Activated naive CD4-positive, alpha-beta T cell treated with anti-CD3 and anti-CD28 coated beads, Interleukin-2, amount 50 U/mL, for 24 hours (primary cell): ENCODE results near the gene NUP62.
A peak's percentile ranks its signal among the peaks of the same experiment; 100 is the strongest.

ENCODE experiments used
- H3K27ac Mint-ChIP-seq: one replicate; pipeline ENCODE4 v1.8.0; 2021; ENCODE audit warnings: mild to moderate bottlenecking, mixed read lengths
- H3K27me3 Mint-ChIP-seq: one replicate; pipeline ENCODE4 v1.8.0; 2021; ENCODE audit warnings: mixed read lengths
- H3K36me3 Mint-ChIP-seq: one replicate; pipeline ENCODE4 v1.8.0; 2021; ENCODE audit warnings: mixed read lengths
- H3K4me1 Mint-ChIP-seq: one replicate; pipeline ENCODE4 v1.8.0; 2021; ENCODE audit warnings: mixed read lengths
- H3K4me3 Mint-ChIP-seq: one replicate; pipeline ENCODE4 v1.8.0; 2021; ENCODE audit warnings: mild to moderate bottlenecking, mixed read lengths
- H3K9me3 Mint-ChIP-seq: one replicate; pipeline ENCODE4 v1.8.0; 2021; ENCODE audit warnings: mixed read lengths

The NUP62 gene

GRCh38 chr19:49887037-49887664 lies 42.2 kb downstream of the NUP62 start:
- Mint-ChIP-seq H3K27ac (no peak overlapping the region), H3K27me3 (no peaks in the 10 kb centered on the region), H3K36me3 (peaks cover 4% of the 10 kb centered on the region), H3K4me1 (peaks cover 3% of the 10 kb centered on the region), H3K4me3 (no peak overlapping the region), H3K9me3 (no peaks in the 10 kb centered on the region)

- no peaks in the 10 kb centered on the region for H3K9me3 Mint-ChIP-seq
- H3K27ac Mint-ChIP-seq, result no peak overlapping the region
- peaks cover 4% of the 10 kb centered on the region for H3K36me3 Mint-ChIP-seq
- no peak overlapping the region for H3K4me3 Mint-ChIP-seq
- no peaks in the 10 kb centered on the region for H3K27me3 Mint-ChIP-seq
- no peaks in the 10 kb centered on the region for H3K4me1 Mint-ChIP-seq
These were observed 44.5 kb downstream of the NUP62 start for GRCh38 chr19:49884760-49885159.

DNA sequence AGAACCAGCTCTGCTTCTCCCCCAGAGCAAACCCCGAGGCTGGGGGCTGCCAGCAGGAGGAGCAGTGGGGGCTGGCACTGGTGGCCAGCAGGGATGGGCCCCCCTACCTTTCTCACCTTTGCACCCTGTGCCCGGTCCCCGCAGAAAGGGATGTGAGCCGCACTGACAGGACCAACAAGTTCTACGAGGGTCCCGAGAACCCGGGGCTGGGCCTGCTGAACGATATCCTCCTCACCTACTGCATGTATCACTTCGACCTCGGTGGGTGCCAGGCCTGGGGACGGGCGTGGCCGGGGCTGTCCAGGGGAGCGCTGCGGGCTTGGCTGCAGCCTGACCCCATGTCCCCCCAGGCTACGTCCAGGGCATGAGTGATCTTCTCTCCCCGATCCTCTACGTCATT lies 45.2 kb downstream of the NUP62 start:
- H3K4me1 Mint-ChIP-seq, result peaks cover 3% of the 10 kb centered on the region
- no peaks in the 10 kb centered on the region for H3K9me3 Mint-ChIP-seq
- H3K4me3 Mint-ChIP-seq, result no peak overlapping the region
- no peaks in the 10 kb centered on the region for H3K27me3 Mint-ChIP-seq
- no peak overlapping the region for H3K27ac Mint-ChIP-seq
- H3K36me3 Mint-ChIP-seq, result peaks cover 4% of the 10 kb centered on the region

DNA sequence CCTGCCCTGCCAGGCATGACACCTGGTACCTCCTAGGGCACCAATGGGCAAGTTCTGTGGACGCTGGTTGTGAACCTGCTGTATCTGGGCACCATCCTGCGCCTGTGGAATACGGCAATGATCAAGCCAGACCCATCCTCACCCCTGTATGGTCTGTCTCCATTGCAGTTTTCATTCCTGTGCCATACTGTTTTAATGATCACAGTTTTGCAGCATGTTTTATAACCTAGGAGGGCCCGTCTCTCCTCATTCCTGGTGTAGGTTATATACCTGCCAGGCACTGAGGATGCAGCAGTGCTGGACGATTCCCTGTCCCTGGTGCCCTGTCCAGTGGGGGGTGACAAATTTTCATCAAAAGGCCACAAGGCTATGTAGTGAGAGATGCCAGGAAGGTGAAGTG lies 46.2 kb downstream of the NUP62 start:
- Mint-ChIP-seq H3K4me1 (peaks cover 13% of the 10 kb centered on the region), H3K27me3 (no peaks in the 10 kb centered on the region), H3K9me3 (no peaks in the 10 kb centered on the region)

GRCh38 chr19:49882643-49883042 lies 46.7 kb downstream of the NUP62 start:
- H3K27me3 Mint-ChIP-seq, result no peaks in the 10 kb centered on the region
- H3K27ac Mint-ChIP-seq, result no peak overlapping the region
- no peaks in the 10 kb centered on the region for H3K9me3 Mint-ChIP-seq
- H3K4me1 Mint-ChIP-seq, result peaks cover 15% of the 10 kb centered on the region
- H3K4me3 Mint-ChIP-seq, result no peak overlapping the region
- H3K36me3 Mint-ChIP-seq, result peaks cover 4% of the 10 kb centered on the region

More for the DNA sequence above, 46.2 kb downstream of the NUP62 start:
- H3K4me3 Mint-ChIP-seq, result no peak overlapping the region
- H3K27ac Mint-ChIP-seq, result no peak overlapping the region
- H3K36me3 Mint-ChIP-seq, result peaks cover 4% of the 10 kb centered on the region

- no peaks in the 10 kb centered on the region for H3K27me3 Mint-ChIP-seq
- H3K9me3 Mint-ChIP-seq, result no peaks in the 10 kb centered on the region
- peaks cover 4% of the 10 kb centered on the region for H3K36me3 Mint-ChIP-seq
- H3K4me1 Mint-ChIP-seq, result peaks cover 15% of the 10 kb centered on the region
- H3K27ac Mint-ChIP-seq, result no peak overlapping the region
- no peak overlapping the region for H3K4me3 Mint-ChIP-seq
These were observed 47.5 kb downstream of the NUP62 start for GRCh38 chr19:49881672-49882394.

- Mint-ChIP-seq H3K27ac (no peak overlapping the region), H3K4me1 (peaks cover 15% of the 10 kb centered on the region), H3K4me3 (no peak overlapping the region), H3K36me3 (peaks cover 4% of the 10 kb centered on the region), H3K27me3 (no peaks in the 10 kb centered on the region), H3K9me3 (no peaks in the 10 kb centered on the region)
These were observed 48.1 kb downstream of the NUP62 start for GRCh38 chr19:49881186-49881585.

- no peak overlapping the region for H3K4me3 Mint-ChIP-seq
These were observed 49.0 kb downstream of the NUP62 start for GRCh38 chr19:49880162-49880869.

DNA sequence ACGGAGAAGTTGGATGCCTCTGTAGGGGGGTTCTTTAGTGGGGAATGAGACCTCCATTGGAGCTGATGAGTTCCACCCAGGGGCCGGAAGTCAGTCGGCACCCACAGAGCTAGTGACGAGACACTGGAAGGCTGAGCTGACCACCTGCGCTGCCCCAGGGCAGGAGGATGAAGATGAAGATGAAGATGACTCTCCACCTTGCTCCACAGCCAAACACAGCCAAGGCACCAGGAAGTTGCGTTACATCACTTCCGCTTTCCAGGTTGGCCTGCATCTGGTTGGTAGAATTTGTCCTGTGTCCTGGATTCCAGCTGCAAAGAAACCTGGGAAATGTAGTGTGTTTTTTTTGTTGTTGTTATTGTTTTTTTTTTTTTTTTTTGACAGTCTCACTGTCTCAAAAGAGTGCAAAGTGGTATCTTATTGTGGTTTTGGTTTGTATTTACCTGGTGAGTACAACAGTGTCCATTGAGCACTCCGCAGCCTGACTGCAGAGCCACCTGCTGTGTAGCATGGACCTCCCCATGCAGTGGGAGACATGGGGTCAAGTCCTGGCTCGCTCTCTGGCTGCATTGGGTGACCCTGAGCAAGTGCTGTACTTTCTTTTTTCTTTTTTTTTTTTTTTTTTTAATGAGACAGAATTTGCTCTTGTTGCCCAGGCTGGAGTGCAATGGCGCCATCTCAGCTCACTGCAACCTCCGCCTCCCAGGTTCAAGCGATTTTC lies 49.9 kb downstream of the NUP62 start:
- H3K4me3 Mint-ChIP-seq, result no peak overlapping the region
- peaks cover 3% of the 10 kb centered on the region for H3K36me3 Mint-ChIP-seq
- H3K27me3 Mint-ChIP-seq, result no peaks in the 10 kb centered on the region
- H3K4me1 Mint-ChIP-seq, result peaks cover 26% of the 10 kb centered on the region
- H3K9me3 Mint-ChIP-seq, result no peaks in the 10 kb centered on the region
- no peak overlapping the region for H3K27ac Mint-ChIP-seq

More at GRCh38 chr19:49880162-49880869, 49.0 kb downstream of the NUP62 start:
- H3K36me3 Mint-ChIP-seq, result peaks cover 4% of the 10 kb centered on the region
- H3K27ac Mint-ChIP-seq, result no peak overlapping the region
- peaks cover 21% of the 10 kb centered on the region for H3K4me1 Mint-ChIP-seq
- no peaks in the 10 kb centered on the region for H3K27me3 Mint-ChIP-seq
- H3K9me3 Mint-ChIP-seq, result no peaks in the 10 kb centered on the region

GRCh38 chr19:49878744-49879070 lies 50.6 kb downstream of the NUP62 start:
- Mint-ChIP-seq H3K27ac (peak overlapping the region; percentile 30), H3K27me3 (no peaks in the 10 kb centered on the region), H3K9me3 (no peaks in the 10 kb centered on the region), H3K36me3 (peaks cover 2% of the 10 kb centered on the region), H3K4me3 (no peak overlapping the region), H3K4me1 (peaks cover 26% of the 10 kb centered on the region)

GRCh38 chr19:49877879-49878743 lies 51.2 kb downstream of the NUP62 start:
- H3K27me3 Mint-ChIP-seq, result no peaks in the 10 kb centered on the region
- H3K9me3 Mint-ChIP-seq, result no peaks in the 10 kb centered on the region
- peaks cover 26% of the 10 kb centered on the region for H3K4me1 Mint-ChIP-seq
- H3K36me3 Mint-ChIP-seq, result peaks cover under 1% of the 10 kb centered on the region
- peak overlapping the region; percentile 94 for H3K27ac Mint-ChIP-seq
- H3K4me3 Mint-ChIP-seq, result no peak overlapping the region

GRCh38 chr19:49877020-49877878 lies 52.1 kb downstream of the NUP62 start, which contains the start of the genes AKT1S1 and TBC1D17:
Gene AKT1S1, minus strand, starts transcription at chr19:49877355. Its CDS starts 4,060 bp downstream, at chr19:49873295.
Gene TBC1D17, plus strand, starts transcription at chr19:49877702. Its CDS starts 22 bp downstream, at chr19:49877724.
- Mint-ChIP-seq H3K36me3 (no peaks in the 10 kb centered on the region), H3K9me3 (no peaks in the 10 kb centered on the region), H3K4me1 (peaks cover 26% of the 10 kb centered on the region), H3K27me3 (no peaks in the 10 kb centered on the region), H3K27ac (peak within 1 kb of the TSS; percentile 94), H3K4me3 (no peak within 1 kb of the TSS)

- H3K27ac Mint-ChIP-seq, result no peak overlapping the region
- H3K9me3 Mint-ChIP-seq, result no peaks in the 10 kb centered on the region
- peaks cover 30% of the 10 kb centered on the region for H3K4me1 Mint-ChIP-seq
- H3K36me3 Mint-ChIP-seq, result no peaks in the 10 kb centered on the region
- H3K27me3 Mint-ChIP-seq, result no peaks in the 10 kb centered on the region
- no peak overlapping the region for H3K4me3 Mint-ChIP-seq
These were observed 52.8 kb downstream of the NUP62 start for GRCh38 chr19:49876422-49877019.
